ENCODE results near the gene DEPP1. TPM values are rescaled to one million over a fixed set of nuclear protein-coding genes. Genes with fewer than 3 reads are reported as not detected.

Gene DEPP1
- total and polyA plus RNA-seq, 2 of the 4 experiments (the other 2 are of a cell fraction), result 13.6 to 30.0 TPM

DNA sequence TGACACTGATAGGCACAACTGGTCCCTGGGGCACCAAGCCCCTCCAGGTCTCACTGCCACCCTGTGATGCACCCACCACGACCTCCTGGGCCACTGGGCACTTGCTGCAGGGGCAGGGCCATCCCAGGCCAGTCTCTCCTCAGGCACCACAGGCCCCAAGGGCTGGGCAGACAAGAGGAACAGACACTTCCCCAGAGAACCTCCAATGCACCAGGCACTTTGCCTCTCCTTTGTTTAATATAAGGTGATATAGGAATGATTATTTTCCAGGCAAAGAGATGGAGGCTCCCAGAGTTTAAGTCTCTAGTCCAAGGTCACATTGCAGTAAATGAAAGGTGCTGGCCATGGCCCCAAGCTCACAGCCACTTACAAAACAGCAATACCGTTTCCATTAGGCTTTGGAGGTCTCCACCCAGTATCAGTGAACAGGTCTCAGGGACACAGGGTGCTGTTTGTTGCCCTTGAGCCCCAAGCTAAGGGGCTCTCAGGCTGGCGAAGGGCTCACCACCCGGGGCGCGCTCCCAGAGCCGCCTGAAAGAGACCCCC is 4.5 kb downstream of the DEPP1 start:
- peaks cover 36% of the 10 kb centered on the region for H3K4me1 ChIP-seq (ENCODE audit: control insufficient read depth, insufficient read depth, low read length)
- peak overlapping the region; percentile 98 for H2AK9ac ChIP-seq (replicated peaks; ENCODE audit: low read depth, low read length, poor library complexity)
- H3K9me1 ChIP-seq (ENCODE audit: insufficient read depth, low read length), result peaks cover 16% of the 10 kb centered on the region
- no peaks in the 10 kb centered on the region for H3K27me3 ChIP-seq (ENCODE audit: control insufficient read depth, insufficient read depth, low read length)
- peak overlapping the region; percentile 80; the same call in 1 of the 2 replicates for H3K4me2 ChIP-seq (ENCODE audit: low read depth, low read length)
- peak overlapping the region; percentile 94 to 99 for H4K8ac ChIP-seq (ENCODE audit: low read depth in 2 of 2, low read length in 2 of 2)
- H3K27ac ChIP-seq (ENCODE audit: insufficient read depth, low read length), result peak overlapping the region; percentile 53
- ChIA-PET CTCF (no interaction called here), POLR2A (ENCODE audit: unreplicated experiment) (no interaction called here)
- H3K14ac ChIP-seq (replicated peaks; ENCODE audit: low read depth, low read length), result peak overlapping the region; percentile 90
- peak overlapping the region; percentile 27; the same call in 1 of the 2 replicates for H2BK20ac ChIP-seq (ENCODE audit: low read depth, low read length)
- no peaks in the 10 kb centered on the region for H3K9me3 ChIP-seq (ENCODE audit: control insufficient read depth, insufficient read depth, low read length)
- no peak overlapping the region for H3K4me3 ChIP-seq (ENCODE audit: insufficient read depth, low read depth, low read length)
- H2AFZ ChIP-seq (replicated peaks; ENCODE audit: low read length, poor library complexity), result peak overlapping the region; percentile 98
- H2BK5ac ChIP-seq (ENCODE audit: low read depth, low read length, poor library complexity, severe bottlenecking), result peak overlapping the region; percentile 68
- peak overlapping the region; percentile 41; the same call in 1 of the 2 replicates for H3K9ac ChIP-seq (ENCODE audit: low read depth, low read length)
- H4K91ac ChIP-seq (ENCODE audit: insufficient read depth, low read depth, low read length), result peak overlapping the region; percentile 96
- H3K23ac ChIP-seq (ENCODE audit: low read depth, low read length), result peak overlapping the region; percentile 74; the same call in 1 of the 2 replicates
- peak overlapping the region; percentile 81 for H2BK120ac ChIP-seq (ENCODE audit: low read depth, low read length)
- ATAC-seq (ENCODE audit: low read depth) (no peak), DNase-seq (no peak)
- intact Hi-C loops (cut with micrococcal nuclease) (no loop called here), in situ Hi-C loops (cut with MboI; ENCODE audit: low sequenced_read_pairs) (no loop called here), dilution Hi-C loops (cut with HindIII; ENCODE audit: low sequenced_read_pairs, unreplicated experiment) (no loop called here)
- H3K4ac ChIP-seq (ENCODE audit: low read depth, low read length), result peak overlapping the region; percentile 97
- peak overlapping the region; percentile 86 for H2AK5ac ChIP-seq (ENCODE audit: low read depth, low read length)
- peaks cover 3 to 50% of the 10 kb centered on the region in 2 experiments; a peak in 3 of 4 replicates for H3K79me1 ChIP-seq (ENCODE audit: low read depth in 1 of 2, low read length in 2 of 2)
- peak overlapping the region; percentile 91 for H4K5ac ChIP-seq (ENCODE audit: low read depth, low read length)
- 44% methylated on average over 2 of the region's 7 CpGs; no CpG with 5 or more reads in 1 of the 2 experiments for WGBS, 2 experiments (ENCODE audit: extremely low coverage in 2 of 2, insufficient read length in 1 of 2)
- H3K18ac ChIP-seq (ENCODE audit: low read depth, low read length), result peak overlapping the region; percentile 42; the same call in 1 of the 2 replicates
- BruUV-seq (replicated peaks), result no TSS peak
- peak overlapping the region; percentile 10; the same call in 1 of the 2 replicates for H3K56ac ChIP-seq (ENCODE audit: extremely low read depth, insufficient read depth, low read length)
- peaks cover 25% of the 10 kb centered on the region; the same call in 1 of the 2 replicates for H3K36me3 ChIP-seq (ENCODE audit: control insufficient read depth, insufficient read depth, low read length)
- TF ChIP-seq CHD1 (IDR thresholded peaks at IDR 0.05; ENCODE audit: low read depth, low read length), result no peak
- no peak for TF ChIP-seq NFE2L2 (IDR thresholded peaks at IDR 0.05; ENCODE audit: low read depth, low read length)
- TF ChIP-seq RCOR1 (IDR thresholded peaks at IDR 0.05; ENCODE audit: insufficient replicate concordance, low read length), result no peak
- TF ChIP-seq RAD21 (IDR thresholded peaks at IDR 0.05; ENCODE audit: low read length), result no peak
- H2BK15ac ChIP-seq (ENCODE audit: low read depth, low read length), result peak overlapping the region; percentile 73; the same call in 2 of the 3 replicates
- H4K20me1 ChIP-seq (ENCODE audit: insufficient read depth, low read length), result no peaks in the 10 kb centered on the region; the same call in 1 of the 2 replicates

Data from IMR-90 (cell line).